PC-3 (cell line): ENCODE results near the gene MYCL. TPM values are rescaled to one million over a fixed set of nuclear protein-coding genes. Genes with fewer than 3 reads are reported as not detected.

ENCODE experiments used
- ATAC-seq: fragments of 200-7000 bp; cut with Tn5 transposase; 2 replicates; pipeline ENCODE4 v1.9.1; 2020; ENCODE audit warnings: mild to moderate bottlenecking, moderate library complexity
- BruUV-seq: library from RNA; stranded (reverse); fragments of 400-500 nt; replicated peaks from 2 replicates; lab custom pipeline; 2021; lab: Mats Ljungman, UMichigan
- CTCF ChIA-PET: fragments of 300-600 bp; sonication (Branson Sonifier 250); formaldehyde crosslinking; loops from one replicate; lab custom pipeline; 2022; ENCODE audit warnings: antibody characterized with exemption; lab: Charles Lee
- POLR2A ChIA-PET: fragments of 300-600 bp; sonication (Branson Sonifier 250); formaldehyde crosslinking; loops from one replicate; lab custom pipeline; 2022; ENCODE audit warnings: antibody characterized with exemption; ENCODE audit not compliant: unreplicated experiment; lab: Charles Lee
- DNase-seq: peaks from one replicate; pipeline ENCODE4 v3.0.0-alpha.2; 2015
- H2AFZ ChIP-seq: fragments of 300-600 bp; sonication (generic); 2 replicates; pipeline ENCODE4 v1.6.0; 2016; ENCODE audit warnings: antibody characterized with exemption, low read length
- H3F3A ChIP-seq: fragments of 300-600 bp; sonication (generic); one replicate; pipeline ENCODE4 v1.6.0; 2017; ENCODE audit warnings: antibody characterized with exemption, low read length, control low read depth, mild to moderate bottlenecking; ENCODE audit not compliant: unreplicated experiment
- H3K27ac ChIP-seq: fragments of 300-600 bp; sonication (generic); 2 replicates; pipeline ENCODE4 v1.5.1; 2016; ENCODE audit warnings: mild to moderate bottlenecking, low read length
- H3K27me3 ChIP-seq: fragments of 300-600 bp; sonication (generic); 2 replicates; pipeline ENCODE4 v1.6.1; 2016; ENCODE audit warnings: low read length, mixed read lengths
- H3K36me3 ChIP-seq: fragments of 300-600 bp; sonication (generic); 2 replicates; pipeline ENCODE4 v1.6.1; 2016; ENCODE audit warnings: low read depth, mixed run types, low read length, mixed read lengths
- H3K4me1 ChIP-seq: fragments of 300-600 bp; sonication (generic); 2 replicates; pipeline ENCODE4 v1.5.1; 2016; ENCODE audit warnings: low read length; ENCODE audit not compliant: insufficient read depth
- H3K4me2 ChIP-seq: fragments of 300-600 bp; sonication (generic); 2 replicates; pipeline ENCODE4 v1.6.0; 2016; ENCODE audit warnings: low read length
- H3K4me3 ChIP-seq: fragments of 300-600 bp; sonication (generic); 2 replicates; pipeline ENCODE4 v1.5.1; 2016; ENCODE audit warnings: mild to moderate bottlenecking, low read length, mixed read lengths
- H3K79me2 ChIP-seq: fragments of 300-600 bp; sonication (generic); 2 replicates; pipeline ENCODE4 v1.6.1; 2017; ENCODE audit warnings: low read length, mixed read lengths
- H3K9ac ChIP-seq: fragments of 300-600 bp; sonication (generic); 2 replicates; pipeline ENCODE4 v1.6.0; 2016; ENCODE audit warnings: mild to moderate bottlenecking, low read length
- H3K9me2 ChIP-seq: fragments of 300-600 bp; sonication (generic); replicated peaks from 2 replicates; pipeline ENCODE4 v1.6.1; 2016; ENCODE audit warnings: mixed run types, low read length, mixed read lengths
- H3K9me3 ChIP-seq: fragments of 300-600 bp; sonication (generic); 2 replicates; pipeline ENCODE4 v1.6.1; 2016; ENCODE audit warnings: low read length, mixed read lengths
- H4K20me1 ChIP-seq: fragments of 300-600 bp; sonication (generic); 2 replicates; pipeline ENCODE4 v1.6.1; 2016; ENCODE audit warnings: low read length, mixed read lengths
- CTCF ChIP-seq: fragments of 300-600 bp; sonication (generic); conservative IDR thresholded peaks from 2 replicates; pipeline ENCODE4 v1.5.1; 2017; ENCODE audit warnings: antibody characterized with exemption, low read depth, mild to moderate bottlenecking, low read length
- EZH2 ChIP-seq: fragments of 300-600 bp; sonication (generic); IDR thresholded peaks from one replicate; pipeline ENCODE4 v1.6.1; 2017; ENCODE audit warnings: antibody characterized with exemption, mild to moderate bottlenecking, low read length; ENCODE audit not compliant: unreplicated experiment
- EZH2phosphoT487 ChIP-seq: fragments of 300-600 bp; sonication (generic); IDR thresholded peaks from 2 replicates; pipeline ENCODE4 v1.6.1; 2018; ENCODE audit warnings: mild to moderate bottlenecking, antibody characterized with exemption, low read length, borderline replicate concordance
- intact Hi-C: fragments of 100-400 bp; cut with micrococcal nuclease; formaldehyde crosslinking; loops from 2 replicates; pipeline ENCODE4 v1.9.0; 2023
- total RNA-seq: library from RNA; depleted of rRNA; stranded (reverse); fragments of >200 nt; gene quantifications from 2 replicates; pipeline ENCODE4 v1.2.3, GENCODE V29; 2014

The MYCL gene
- total RNA-seq, 1 experiment from 2014 or later = 4.0 TPM

GRCh38 chr1:39940253-39940652 lies 38.5 kb upstream of the MYCL start:
- Histone ChIP-seq H3K9me3 (no peaks in the 10 kb centered on the region), H2AFZ (no peak overlapping the region), H3K79me2 (no peaks in the 10 kb centered on the region), H3K4me2 (no peak overlapping the region), H3K36me3 (no peaks in the 10 kb centered on the region), H4K20me1 (no peaks in the 10 kb centered on the region), H3K27ac (no peak overlapping the region), H3K4me3 (no peak overlapping the region), H3F3A (no peaks in the 10 kb centered on the region), H3K27me3 (no peaks in the 10 kb centered on the region), H3K9me2 (no peaks in the 10 kb centered on the region), H3K4me1 (peaks cover 13% of the 10 kb centered on the region), H3K9ac (no peak overlapping the region)
- no TSS peak for BruUV-seq
- TF ChIP-seq EZH2 (no peak), EZH2phosphoT487 (no peak), CTCF (no peak)
- CTCF ChIA-PET = no interaction called here
- intact Hi-C loops = no loop called here
- POLR2A ChIA-PET = no interaction called here
- DNase-seq (no peak), ATAC-seq (no peak)

- H3K9ac ChIP-seq = no peak overlapping the region
- no peaks in the 10 kb centered on the region for H4K20me1 ChIP-seq
- no peaks in the 10 kb centered on the region for H3K9me3 ChIP-seq
- intact Hi-C loops = no loop called here
- H3K4me1 ChIP-seq = peaks cover 10% of the 10 kb centered on the region
- no peaks in the 10 kb centered on the region for H3K36me3 ChIP-seq
- no peak overlapping the region for H3K4me3 ChIP-seq
- no peak for ATAC-seq
- H3K27ac ChIP-seq = no peak overlapping the region
- POLR2A ChIA-PET = no interaction called here
- no peaks in the 10 kb centered on the region for H3F3A ChIP-seq
- no peak for TF ChIP-seq CTCF
- TF ChIP-seq EZH2phosphoT487 = no peak
- no peak for TF ChIP-seq EZH2
- DNase-seq = no peak
- no TSS peak for BruUV-seq
- H2AFZ ChIP-seq = no peak overlapping the region
- H3K4me2 ChIP-seq = no peak overlapping the region
- H3K27me3 ChIP-seq = no peaks in the 10 kb centered on the region
- no peaks in the 10 kb centered on the region for H3K79me2 ChIP-seq
- no peaks in the 10 kb centered on the region for H3K9me2 ChIP-seq
- CTCF ChIA-PET = no interaction called here
These were observed 37.1 kb upstream of the MYCL start for GRCh38 chr1:39938856-39939255.

GRCh38 chr1:39936724-39937491 lies 35.2 kb upstream of the MYCL start:
- Histone ChIP-seq H3K27me3 (no peaks in the 10 kb centered on the region), H3K27ac (no peak overlapping the region), H3K9ac (no peak overlapping the region), H3K9me2 (no peaks in the 10 kb centered on the region), H3K9me3 (no peaks in the 10 kb centered on the region), H3K79me2 (no peaks in the 10 kb centered on the region), H3K4me1 (no peaks in the 10 kb centered on the region), H3K36me3 (no peaks in the 10 kb centered on the region), H2AFZ (no peak overlapping the region), H4K20me1 (no peaks in the 10 kb centered on the region), H3K4me3 (no peak overlapping the region), H3K4me2 (no peak overlapping the region), H3F3A (no peaks in the 10 kb centered on the region)
- TF ChIP-seq EZH2 = no peak
- TF ChIP-seq CTCF = no peak
- no peak for TF ChIP-seq EZH2phosphoT487
- ATAC-seq (no peak), DNase-seq (no peak)
- intact Hi-C loops = no loop called here
- no TSS peak for BruUV-seq
- POLR2A ChIA-PET = no interaction called here
- CTCF ChIA-PET = no interaction called here
